Adrenal gland (tissue), 5 donors: ENCODE measurements around the gene CCDC167.

Experiments
- CTCF ChIP-seq, 6 experiments: fragments of 450-650 bp in 4 of 6; fragments of 200-600 bp in 2 of 6; sonication (generic) in 1 of 6; IDR thresholded peaks; 1 replicate in 5 of 6; 2 replicates in 1 of 6; pipeline versions ENCODE4 v1.5.1 to v1.8.0; 2016 to 2021; ENCODE audit warnings: antibody characterized with exemption in 6 of 6, mild to moderate bottlenecking in 2 of 6, moderate library complexity in 1 of 6
- POLR2A ChIP-seq, 2 donors: fragments of 450-650 bp; IDR thresholded peaks; one replicate each; pipeline ENCODE4 v1.6.1; 2017; ENCODE audit warnings: antibody characterized with exemption in 2 of 2, mild to moderate bottlenecking in 2 of 2, moderate library complexity in 1 of 2
- donor health status: DM: no; HTN: no; CAD: no.

GRCh38 chr6:37480951-37481534, 18.6 kb downstream of the CCDC167 start:
- TF ChIP-seq CTCF (IDR thresholded peaks at IDR 0.05) (no peak), POLR2A (IDR thresholded peaks at IDR 0.05) (no peak)
